Kidney epithelial cell (primary cell): Measurements from ENCODE around the gene GGA1. TPM values are rescaled to one million over a fixed set of nuclear protein-coding genes. Genes with fewer than 3 reads are reported as not detected.

Experiments used
- DNase-seq: peaks from one replicate; pipeline ENCODE4 v3.0.0-alpha.2; 2010; ENCODE audit warnings: low read depth
- H3K27me3 ChIP-seq: 2 replicates; pipeline ENCODE4 v1.6.0; 2011; ENCODE audit warnings: low read length; ENCODE audit not compliant: control insufficient read depth, insufficient read depth
- H3K36me3 ChIP-seq: 2 replicates; pipeline ENCODE4 v1.5.1; 2011; ENCODE audit warnings: low read length; ENCODE audit not compliant: control insufficient read depth, insufficient read depth
- H3K4me3 ChIP-seq: 2 replicates; pipeline ENCODE4 v1.5.1; 2011; ENCODE audit warnings: low read depth, mild to moderate bottlenecking, control low read depth, low read length
- total RNA-seq: library from RNA; depleted of rRNA; stranded (reverse); fragments of >200 nt; gene quantifications from 2 replicates; pipeline ENCODE4 v1.2.3, GENCODE V29; 2015
- TF ChIP-seq, protein P1 (sequence below): IDR thresholded peaks from 2 replicates; pipeline ENCODE4 v1.5.1; 2011; ENCODE audit warnings: mild to moderate bottlenecking, moderate library complexity, low read length, control low read depth, inconsistent platforms; ENCODE audit not compliant: insufficient read depth, poor library complexity, severe bottlenecking

GGA1 gene
- total RNA-seq, 1 donor from 2014 or later: 65.9 TPM

GRCh38 chr22:37659897-37660708 is 51.5 kb downstream of the GGA1 start:
- TF ChIP-seq, protein P1, sequence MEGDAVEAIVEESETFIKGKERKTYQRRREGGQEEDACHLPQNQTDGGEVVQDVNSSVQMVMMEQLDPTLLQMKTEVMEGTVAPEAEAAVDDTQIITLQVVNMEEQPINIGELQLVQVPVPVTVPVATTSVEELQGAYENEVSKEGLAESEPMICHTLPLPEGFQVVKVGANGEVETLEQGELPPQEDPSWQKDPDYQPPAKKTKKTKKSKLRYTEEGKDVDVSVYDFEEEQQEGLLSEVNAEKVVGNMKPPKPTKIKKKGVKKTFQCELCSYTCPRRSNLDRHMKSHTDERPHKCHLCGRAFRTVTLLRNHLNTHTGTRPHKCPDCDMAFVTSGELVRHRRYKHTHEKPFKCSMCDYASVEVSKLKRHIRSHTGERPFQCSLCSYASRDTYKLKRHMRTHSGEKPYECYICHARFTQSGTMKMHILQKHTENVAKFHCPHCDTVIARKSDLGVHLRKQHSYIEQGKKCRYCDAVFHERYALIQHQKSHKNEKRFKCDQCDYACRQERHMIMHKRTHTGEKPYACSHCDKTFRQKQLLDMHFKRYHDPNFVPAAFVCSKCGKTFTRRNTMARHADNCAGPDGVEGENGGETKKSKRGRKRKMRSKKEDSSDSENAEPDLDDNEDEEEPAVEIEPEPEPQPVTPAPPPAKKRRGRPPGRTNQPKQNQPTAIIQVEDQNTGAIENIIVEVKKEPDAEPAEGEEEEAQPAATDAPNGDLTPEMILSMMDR: no peak
- Histone ChIP-seq H3K4me3 (peak overlapping the region; percentile 73), H3K27me3 (no peaks in the 10 kb centered on the region), H3K36me3 (no peaks in the 10 kb centered on the region)
- DNase-seq: no peak

GRCh38 chr22:37660709-37661045 is 52.0 kb downstream of the GGA1 start:
- TF ChIP-seq, protein P1: no peak
- no peak for DNase-seq
- no peak overlapping the region for H3K4me3 ChIP-seq

GRCh38 chr22:37661160-37661924 is 52.7 kb downstream of the GGA1 start:
- Histone ChIP-seq H3K27me3 (no peaks in the 10 kb centered on the region), H3K36me3 (peaks cover 1% of the 10 kb centered on the region), H3K4me3 (no peak overlapping the region)
- no peak for DNase-seq
- TF ChIP-seq, protein P1: peak; percentile 57

More at GRCh38 chr22:37660709-37661045, 52.0 kb downstream of the GGA1 start:
- peaks cover under 1% of the 10 kb centered on the region for H3K36me3 ChIP-seq
- no peaks in the 10 kb centered on the region for H3K27me3 ChIP-seq

GRCh38 chr22:37662039-37662438 is 53.4 kb downstream of the GGA1 start:
- H3K27me3 ChIP-seq: no peaks in the 10 kb centered on the region

DNA sequence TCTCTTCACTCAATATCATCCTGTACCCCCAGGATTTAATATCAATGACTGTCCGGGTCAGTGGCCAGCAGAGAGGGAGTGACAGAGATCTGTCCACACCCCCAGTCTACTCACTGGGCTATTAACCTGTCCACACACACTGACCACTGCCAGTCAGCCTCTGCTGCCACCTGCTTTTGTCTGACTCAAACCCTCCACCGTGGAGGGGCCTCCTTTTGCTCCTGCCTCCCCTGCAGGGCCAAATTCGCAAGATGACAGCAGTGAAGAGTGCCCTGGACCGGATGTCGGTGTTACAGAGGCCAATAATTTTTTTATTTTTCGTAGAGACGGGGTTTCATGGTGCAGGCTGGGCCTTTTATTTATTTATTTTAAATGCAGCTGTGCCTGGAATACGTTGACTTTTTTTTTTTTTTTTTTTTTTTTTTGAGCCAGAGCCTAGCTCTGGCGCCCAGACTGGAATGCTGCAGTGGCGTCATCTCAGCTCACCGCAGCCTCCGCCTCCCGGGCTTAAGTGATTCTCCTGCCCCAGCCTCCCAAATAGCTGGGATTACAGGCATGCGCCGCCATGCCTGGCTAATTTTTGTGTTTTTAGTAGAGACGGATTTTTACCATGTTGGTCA is 55.0 kb downstream of the GGA1 start:
- Histone ChIP-seq H3K4me3 (no peak overlapping the region), H3K27me3 (no peaks in the 10 kb centered on the region), H3K36me3 (peaks cover 1% of the 10 kb centered on the region)
- TF ChIP-seq, protein P1: no peak
- DNase-seq: no peak

More at GRCh38 chr22:37662039-37662438, 53.4 kb downstream of the GGA1 start:
- DNase-seq: no peak
- H3K36me3 ChIP-seq: peaks cover 1% of the 10 kb centered on the region
- TF ChIP-seq, protein P1: no peak
- no peak overlapping the region for H3K4me3 ChIP-seq
